GM23248 (cell line): Measurements from ENCODE around the gene MED8.

Experiments used
- EZH2 ChIP-seq: fragments of 200-600 bp; sonication (generic); IDR thresholded peaks from 2 replicates; pipeline ENCODE4 v1.6.1; 2018; ENCODE audit warnings: antibody characterized with exemption, mild to moderate bottlenecking; ENCODE audit not compliant: insufficient read depth, poor library complexity, severe bottlenecking
- EZH2phosphoT487 ChIP-seq: fragments of 200-600 bp; sonication (generic); IDR thresholded peaks from 2 replicates; pipeline ENCODE4 v1.6.1; 2018; ENCODE audit warnings: antibody characterized with exemption, moderate library complexity, mild to moderate bottlenecking, low read depth; ENCODE audit not compliant: insufficient read depth

- TF ChIP-seq EZH2 (no peak), EZH2phosphoT487 (no peak)
Observed at GRCh38 chr1:43345120-43345519, 44.5 kb downstream of the MED8 start.
